Thoracic aorta endothelial cell (primary cell): ENCODE results near the gene THPO. TPM values are rescaled to one million over a fixed set of nuclear protein-coding genes. Genes with fewer than 3 reads are reported as not detected.

Source experiments
- small RNA-seq: library from RNA; depleted of rRNA; stranded (forward); fragments of <200 nt; gene quantifications from one replicate; pipeline ENCODE3, GENCODE V24; 2012
- total RNA-seq: library from RNA; depleted of rRNA; stranded (reverse); fragments of >200 nt; gene quantifications from 2 replicates; pipeline ENCODE4 v1.2.3, GENCODE V29; 2012

Gene THPO
- not detected in 2 replicates for total RNA-seq

GRCh38 chr3:184377882-184378445 is at the start of gene THPO:
Gene THPO, minus strand, starts transcription at chr3:184378207. Its CDS starts 1,948 bp downstream, at chr3:184376259.

GRCh38 chr3:184379358-184380184 is 1.6 kb upstream of the THPO start, which contains the start of gene CHRD:
Gene CHRD, plus strand, starts transcription at chr3:184380054. Its CDS starts 265 bp downstream, at chr3:184380319.

GRCh38 chr3:184361532-184361931 is 16.5 kb downstream of the THPO start, which contains the start of the genes CLCN2 and POLR2H:
Gene CLCN2, minus strand, starts transcription at chr3:184361605. Its CDS starts 126 bp downstream, at chr3:184361479.
Gene POLR2H, plus strand, starts transcription at chr3:184361710. Its CDS starts 1,783 bp downstream, at chr3:184363493.

GRCh38 chr3:184337399-184337714 is 40.6 kb downstream of the THPO start, which contains the start of gene FAM131A:
Gene FAM131A, plus strand, starts transcription at chr3:184337600. Its CDS starts 31 bp downstream, at chr3:184337631.

Small RNA genes within 50 kb of the gene (small RNA-seq; reads per million reads assigned to genes)
- 1,113 reads per million, percentile 100 among the genes with 10 or more reads in this experiment for gene SNORD66

Other genes with a start within 250 kb of the THPO start
- 36.4 and 42.8 TPM in 2 replicates for gene EIF2B5, start 242.8 kb downstream of the THPO start, total RNA-seq
- 24.3 and 27.1 TPM in 2 replicates for gene DVL3, start 222.8 kb downstream of the THPO start, total RNA-seq
- 345 and 354 TPM in 2 replicates for gene AP2M1, start 203.4 kb downstream of the THPO start, total RNA-seq
- gene ABCF3, start 192.0 kb downstream of the THPO start, total RNA-seq = 33.7 and 42.4 TPM in 2 replicates
- gene VWA5B2, start 148.6 kb downstream of the THPO start, total RNA-seq = under 0.01 TPM in 1 of 2 replicates, not detected in the other
- 27.8 and 33.3 TPM in 2 replicates for gene ALG3, start 129.2 kb downstream of the THPO start, total RNA-seq
- 3.2 and 3.3 TPM in 2 replicates for gene EEF1AKMT4, start 128.5 kb downstream of the THPO start, total RNA-seq
- gene CAMK2N2, start 116.7 kb downstream of the THPO start, total RNA-seq = not detected in 2 replicates
- gene ECE2, start 102.2 kb downstream of the THPO start, total RNA-seq = not detected in 2 replicates
- 535 and 555 TPM in 2 replicates for gene PSMD2, start 79.0 kb downstream of the THPO start, total RNA-seq
- gene EIF4G1, start 63.6 kb downstream of the THPO start, total RNA-seq = 394 and 415 TPM in 2 replicates
- 21.8 and 31.1 TPM in 2 replicates for gene FAM131A, start 40.6 kb downstream of the THPO start, total RNA-seq
- gene CLCN2, start 16.6 kb downstream of the THPO start, total RNA-seq = 3.3 and 3.9 TPM in 2 replicates
- gene POLR2H, start 16.5 kb downstream of the THPO start, total RNA-seq = 122 and 123 TPM in 2 replicates
- 0.07 and 0.13 TPM in 2 replicates for gene CHRD, start 1.8 kb upstream of the THPO start, total RNA-seq
- gene EPHB3, start 183.6 kb upstream of the THPO start, total RNA-seq = 0.07 TPM in 1 of 2 replicates, not detected in the other